Karpas-422 (cell line): ENCODE measurements around the gene ADGRG3. TPM values are rescaled to one million over a fixed set of nuclear protein-coding genes. Genes with fewer than 3 reads are reported as not detected.

ENCODE experiments used
- DNase-seq: peaks from one replicate; pipeline ENCODE4 v3.0.0-alpha.2; 2015
- H2AFZ ChIP-seq: fragments of 200-600 bp; sonication (generic); 2 replicates; pipeline ENCODE4 v1.6.1; 2014; ENCODE audit warnings: antibody characterized with exemption, low read length, mixed read lengths
- H3K27ac ChIP-seq: fragments of 200-600 bp; sonication (generic); 2 replicates; pipeline ENCODE4 v1.5.1; 2014; ENCODE audit warnings: mild to moderate bottlenecking, low read length, moderate library complexity
- H3K27me3 ChIP-seq: fragments of 200-600 bp; sonication (generic); 2 replicates; pipeline ENCODE4 v1.6.1; 2014; ENCODE audit warnings: low read length, mixed read lengths
- H3K36me3 ChIP-seq: fragments of 200-600 bp; sonication (generic); 2 replicates; pipeline ENCODE4 v1.6.1; 2014; ENCODE audit warnings: low read length, mixed read lengths; ENCODE audit not compliant: insufficient read depth
- H3K4me1 ChIP-seq: fragments of 200-600 bp; sonication (generic); 2 replicates; pipeline ENCODE4 v1.6.1; 2014; ENCODE audit warnings: mild to moderate bottlenecking, low read length, mixed read lengths
- H3K4me2 ChIP-seq: fragments of 200-600 bp; sonication (generic); 2 replicates; pipeline ENCODE4 v1.6.1; 2014; ENCODE audit warnings: low read length, low read depth, mild to moderate bottlenecking; ENCODE audit not compliant: poor library complexity, severe bottlenecking
- H3K4me3 ChIP-seq: fragments of 200-600 bp; sonication (generic); 2 replicates; pipeline ENCODE4 v1.5.1; 2014; ENCODE audit warnings: mild to moderate bottlenecking, antibody characterized with exemption, low read length, mixed read lengths
- H3K79me2 ChIP-seq: fragments of 200-600 bp; sonication (generic); 2 replicates; pipeline ENCODE4 v1.6.1; 2014; ENCODE audit warnings: mild to moderate bottlenecking, low read length, mixed read lengths
- H3K9ac ChIP-seq: fragments of 200-600 bp; sonication (generic); 2 replicates; pipeline ENCODE4 v1.6.0; 2014; ENCODE audit warnings: low read length
- H3K9me2 ChIP-seq: fragments of 200-600 bp; sonication (generic), shearing (Covaris generic); replicated peaks from 2 replicates; pipeline ENCODE4 v1.6.0; 2014; ENCODE audit warnings: mild to moderate bottlenecking, low read length, moderate library complexity; ENCODE audit not compliant: insufficient read depth
- H3K9me3 ChIP-seq: fragments of 300-700, 200-600 bp; sonication (generic); 2 replicates; pipeline ENCODE4 v1.6.1; 2014; ENCODE audit warnings: low read length, mixed read lengths
- H4K20me1 ChIP-seq: fragments of 200-600 bp; sonication (generic); 2 replicates; pipeline ENCODE4 v1.6.1; 2014; ENCODE audit warnings: mild to moderate bottlenecking, antibody characterized with exemption, low read length, low read depth; ENCODE audit not compliant: insufficient read depth
- total RNA-seq: library from RNA; depleted of rRNA; stranded (reverse); fragments of >200 nt; shearing (Covaris generic); gene quantifications from 2 replicates; pipeline ENCODE4 v1.2.3, GENCODE V29; 2014; ENCODE audit warnings: low replicate concordance

Gene ADGRG3
- total RNA-seq, 1 experiment from 2014 or later = not detected

GRCh38 chr16:57675741-57676551 is 7.8 kb downstream of the ADGRG3 start:
- DNase-seq = no peak
- no peaks in the 10 kb centered on the region for H3K4me1 ChIP-seq
- no peaks in the 10 kb centered on the region for H3K79me2 ChIP-seq
- no peak overlapping the region for H3K27ac ChIP-seq
- H4K20me1 ChIP-seq = no peaks in the 10 kb centered on the region
- H3K9ac ChIP-seq = no peak overlapping the region
- no peaks in the 10 kb centered on the region for H3K9me3 ChIP-seq
- H3K4me2 ChIP-seq = no peak overlapping the region
- H2AFZ ChIP-seq = no peak overlapping the region
- H3K36me3 ChIP-seq = no peaks in the 10 kb centered on the region
- H3K27me3 ChIP-seq = no peaks in the 10 kb centered on the region
- no peaks in the 10 kb centered on the region for H3K9me2 ChIP-seq
- H3K4me3 ChIP-seq = no peak overlapping the region

- H3K36me3 ChIP-seq = no peaks in the 10 kb centered on the region
- no peak overlapping the region for H3K9ac ChIP-seq
- H3K4me2 ChIP-seq = no peak overlapping the region
- H3K79me2 ChIP-seq = no peaks in the 10 kb centered on the region
- no peaks in the 10 kb centered on the region for H3K27me3 ChIP-seq
- no peaks in the 10 kb centered on the region for H3K9me2 ChIP-seq
- H2AFZ ChIP-seq = no peak overlapping the region
- no peaks in the 10 kb centered on the region for H4K20me1 ChIP-seq
- H3K4me3 ChIP-seq = no peak overlapping the region
- no peak for DNase-seq
- no peak overlapping the region for H3K27ac ChIP-seq
- no peaks in the 10 kb centered on the region for H3K9me3 ChIP-seq
- no peaks in the 10 kb centered on the region for H3K4me1 ChIP-seq
Observed at GRCh38 chr16:57676553-57677085, 8.5 kb downstream of the ADGRG3 start.

GRCh38 chr16:57677622-57678369 is 9.7 kb downstream of the ADGRG3 start:
- Histone ChIP-seq H3K9me3 (no peaks in the 10 kb centered on the region), H2AFZ (no peak overlapping the region), H3K27ac (no peak overlapping the region), H3K36me3 (no peaks in the 10 kb centered on the region), H3K4me2 (no peak overlapping the region), H4K20me1 (no peaks in the 10 kb centered on the region), H3K9me2 (no peaks in the 10 kb centered on the region), H3K4me1 (no peaks in the 10 kb centered on the region), H3K9ac (no peak overlapping the region), H3K4me3 (no peak overlapping the region), H3K79me2 (no peaks in the 10 kb centered on the region), H3K27me3 (no peaks in the 10 kb centered on the region)
- no peak for DNase-seq

GRCh38 chr16:57679016-57679415 is 10.9 kb downstream of the ADGRG3 start:
- H3K9ac ChIP-seq = no peak overlapping the region
- H3K4me2 ChIP-seq = no peak overlapping the region

GRCh38 chr16:57679767-57680482 is 11.8 kb downstream of the ADGRG3 start:
- Histone ChIP-seq H3K9ac (no peak overlapping the region), H3K4me2 (no peak overlapping the region), H3K9me3 (no peaks in the 10 kb centered on the region), H3K79me2 (no peaks in the 10 kb centered on the region), H3K9me2 (no peaks in the 10 kb centered on the region), H3K4me3 (no peak overlapping the region), H3K27me3 (no peaks in the 10 kb centered on the region), H3K27ac (no peak overlapping the region), H2AFZ (no peak overlapping the region), H3K4me1 (no peaks in the 10 kb centered on the region), H4K20me1 (no peaks in the 10 kb centered on the region), H3K36me3 (no peaks in the 10 kb centered on the region)
- no peak for DNase-seq

More at GRCh38 chr16:57679016-57679415, 10.9 kb downstream of the ADGRG3 start:
- H3K36me3 ChIP-seq = no peaks in the 10 kb centered on the region
- no peaks in the 10 kb centered on the region for H3K27me3 ChIP-seq
- H4K20me1 ChIP-seq = no peaks in the 10 kb centered on the region
- H3K4me3 ChIP-seq = no peak overlapping the region
- no peaks in the 10 kb centered on the region for H3K9me2 ChIP-seq
- no peaks in the 10 kb centered on the region for H3K79me2 ChIP-seq
- H2AFZ ChIP-seq = no peak overlapping the region
- H3K4me1 ChIP-seq = no peaks in the 10 kb centered on the region
- DNase-seq = no peak
- H3K9me3 ChIP-seq = no peaks in the 10 kb centered on the region
- no peak overlapping the region for H3K27ac ChIP-seq

GRCh38 chr16:57680842-57681375 is 12.8 kb downstream of the ADGRG3 start:
- Histone ChIP-seq H3K9me3 (no peaks in the 10 kb centered on the region), H2AFZ (no peak overlapping the region), H3K4me1 (no peaks in the 10 kb centered on the region), H3K36me3 (no peaks in the 10 kb centered on the region), H4K20me1 (no peaks in the 10 kb centered on the region), H3K79me2 (no peaks in the 10 kb centered on the region), H3K27ac (no peak overlapping the region), H3K9me2 (no peaks in the 10 kb centered on the region), H3K4me3 (no peak overlapping the region), H3K9ac (no peak overlapping the region), H3K4me2 (no peak overlapping the region), H3K27me3 (no peaks in the 10 kb centered on the region)
- no peak for DNase-seq

GRCh38 chr16:57681950-57682728 is 14.0 kb downstream of the ADGRG3 start:
- no peak overlapping the region for H3K27ac ChIP-seq
- H3K79me2 ChIP-seq = no peaks in the 10 kb centered on the region
- H3K4me2 ChIP-seq = no peak overlapping the region
- H4K20me1 ChIP-seq = no peaks in the 10 kb centered on the region
- no peaks in the 10 kb centered on the region for H3K9me2 ChIP-seq
- no peak overlapping the region for H3K9ac ChIP-seq
- H3K9me3 ChIP-seq = no peaks in the 10 kb centered on the region
- H2AFZ ChIP-seq = no peak overlapping the region
- DNase-seq = no peak
- no peaks in the 10 kb centered on the region for H3K36me3 ChIP-seq
- H3K4me3 ChIP-seq = no peak overlapping the region
- no peaks in the 10 kb centered on the region for H3K27me3 ChIP-seq
- no peaks in the 10 kb centered on the region for H3K4me1 ChIP-seq
